Neural progenitor cell (in vitro differentiated cells): ENCODE results near the gene MDN1. TPM values are rescaled to one million over a fixed set of nuclear protein-coding genes. Genes with fewer than 3 reads are reported as not detected.
"Not testable (repeated sequence)": the region's sequence is repeated elsewhere in the genome, so short reads cannot be mapped to it uniquely, and the experiment has no call there.

ENCODE experiments used
- DNase-seq: peaks from one replicate; pipeline ENCODE4 v3.0.0-alpha.2; 2016; ENCODE audit warnings: low spot score
- H2AFZ ChIP-seq: fragments of 200-600 bp; sonication (generic); replicated peaks from 2 replicates; pipeline ENCODE4 v1.6.1; 2016; ENCODE audit warnings: antibody characterized with exemption
- H3F3A ChIP-seq: fragments of 200-600 bp; sonication (generic); 2 replicates; pipeline ENCODE4 v1.6.1; 2016; ENCODE audit warnings: antibody characterized with exemption, low read depth
- H3K27ac ChIP-seq: fragments of 200-600 bp; sonication (generic); 2 replicates; pipeline ENCODE4 v1.5.1; 2016; ENCODE audit warnings: mild to moderate bottlenecking
- H3K27me3 ChIP-seq: fragments of 200-600 bp; sonication (generic); 2 replicates; pipeline ENCODE4 v1.6.1; 2016; ENCODE audit warnings: mild to moderate bottlenecking, moderate library complexity
- H3K36me3 ChIP-seq: fragments of 200-600 bp; sonication (generic); 2 replicates; pipeline ENCODE4 v1.5.1; 2016
- H3K4me1 ChIP-seq: fragments of 200-600 bp; sonication (generic); 2 replicates; pipeline ENCODE4 v1.6.1; 2016; ENCODE audit warnings: mixed run types
- H3K4me2 ChIP-seq: fragments of 200-600 bp; sonication (generic); 2 replicates; pipeline ENCODE4 v1.6.1; 2016
- H3K4me3 ChIP-seq: fragments of 200-600 bp; sonication (generic); 2 replicates; pipeline ENCODE4 v1.5.1; 2016
- H3K79me2 ChIP-seq: fragments of 200-600 bp; sonication (generic); 2 replicates; pipeline ENCODE4 v1.6.1; 2016; ENCODE audit warnings: low read depth
- H3K9ac ChIP-seq: fragments of 200-600 bp; sonication (generic); 2 replicates; pipeline ENCODE4 v1.6.1; 2016
- H3K9me3 ChIP-seq: fragments of 200-600 bp; sonication (generic); 2 replicates; pipeline ENCODE4 v1.5.1; 2016; ENCODE audit warnings: low read depth
- H4K20me1 ChIP-seq: fragments of 200-600 bp; sonication (generic); 2 replicates; pipeline ENCODE4 v1.6.1; 2016; ENCODE audit warnings: low read depth
- H3K27ac Mint-ChIP-seq: 3 replicates; pipeline ENCODE4 v1.8.0; 2021; ENCODE audit warnings: mixed read lengths
- H3K27me3 Mint-ChIP-seq: 2 replicates; pipeline ENCODE4 v1.8.0; 2022; ENCODE audit warnings: low read depth, mild to moderate bottlenecking, inconsistent platforms, moderate library complexity, mixed read lengths; ENCODE audit not compliant: insufficient read depth
- H3K36me3 Mint-ChIP-seq: 3 replicates; pipeline ENCODE4 v1.8.0; 2021; ENCODE audit warnings: mixed read lengths
- H3K4me1 Mint-ChIP-seq: 3 replicates; pipeline ENCODE4 v1.8.0; 2021; ENCODE audit warnings: mixed read lengths
- H3K4me3 Mint-ChIP-seq: 3 replicates; pipeline ENCODE4 v1.8.0; 2021; ENCODE audit warnings: mild to moderate bottlenecking, moderate library complexity, mixed read lengths
- H3K9me3 Mint-ChIP-seq: 3 replicates; pipeline ENCODE4 v1.8.0; 2020; ENCODE audit warnings: mixed read lengths
- EZH2 ChIP-seq: fragments of 200-600 bp; sonication (generic); IDR thresholded peaks from 2 replicates; pipeline ENCODE4 v1.6.1; 2017; ENCODE audit warnings: antibody characterized with exemption, mild to moderate bottlenecking, moderate library complexity
- EZH2phosphoT487 ChIP-seq: fragments of 200-600 bp; sonication (generic); IDR thresholded peaks from 2 replicates; pipeline ENCODE4 v1.6.1; 2017; ENCODE audit warnings: antibody characterized with exemption
- total RNA-seq: library from RNA; depleted of rRNA; stranded (reverse); fragments of >200 nt; gene quantifications from 2 replicates; pipeline ENCODE4 v1.2.3, GENCODE V29; 2015; ENCODE audit warnings: low replicate concordance
- TF ChIP-seq, protein P1 (sequence below): fragments of 200-600 bp; sonication (generic); IDR thresholded peaks from 2 replicates; pipeline ENCODE4 v1.5.1; 2017; ENCODE audit warnings: antibody characterized with exemption, mild to moderate bottlenecking

MDN1 gene
- total RNA-seq, 1 donor from 2014 or later, result 40.7 TPM

GRCh38 chr6:89745096-89745495 is 74.5 kb downstream of the MDN1 start:
- DNase-seq, result no peak
- Histone ChIP-seq H3K27me3 (no peaks in the 10 kb centered on the region), H2AFZ (no peak overlapping the region), H4K20me1 (no peaks in the 10 kb centered on the region), H3K9me3 (no peaks in the 10 kb centered on the region), H3K4me2 (no peak overlapping the region), H3K9ac (no peak overlapping the region), H3K4me3 (no peak overlapping the region), H3K4me1 (no peaks in the 10 kb centered on the region), H3K27ac (no peak overlapping the region), H3F3A (no peaks in the 10 kb centered on the region), H3K36me3 (peaks cover 6% of the 10 kb centered on the region), H3K79me2 (no peaks in the 10 kb centered on the region)
- Mint-ChIP-seq H3K4me1 (no peaks in the 10 kb centered on the region), H3K36me3 (peaks cover 38% of the 10 kb centered on the region), H3K4me3 (no peak overlapping the region), H3K27ac (no peak overlapping the region), H3K9me3 (no peaks in the 10 kb centered on the region), H3K27me3 (peaks cover 4% of the 10 kb centered on the region)
- TF ChIP-seq, protein P1, sequence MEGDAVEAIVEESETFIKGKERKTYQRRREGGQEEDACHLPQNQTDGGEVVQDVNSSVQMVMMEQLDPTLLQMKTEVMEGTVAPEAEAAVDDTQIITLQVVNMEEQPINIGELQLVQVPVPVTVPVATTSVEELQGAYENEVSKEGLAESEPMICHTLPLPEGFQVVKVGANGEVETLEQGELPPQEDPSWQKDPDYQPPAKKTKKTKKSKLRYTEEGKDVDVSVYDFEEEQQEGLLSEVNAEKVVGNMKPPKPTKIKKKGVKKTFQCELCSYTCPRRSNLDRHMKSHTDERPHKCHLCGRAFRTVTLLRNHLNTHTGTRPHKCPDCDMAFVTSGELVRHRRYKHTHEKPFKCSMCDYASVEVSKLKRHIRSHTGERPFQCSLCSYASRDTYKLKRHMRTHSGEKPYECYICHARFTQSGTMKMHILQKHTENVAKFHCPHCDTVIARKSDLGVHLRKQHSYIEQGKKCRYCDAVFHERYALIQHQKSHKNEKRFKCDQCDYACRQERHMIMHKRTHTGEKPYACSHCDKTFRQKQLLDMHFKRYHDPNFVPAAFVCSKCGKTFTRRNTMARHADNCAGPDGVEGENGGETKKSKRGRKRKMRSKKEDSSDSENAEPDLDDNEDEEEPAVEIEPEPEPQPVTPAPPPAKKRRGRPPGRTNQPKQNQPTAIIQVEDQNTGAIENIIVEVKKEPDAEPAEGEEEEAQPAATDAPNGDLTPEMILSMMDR, result no peak
- TF ChIP-seq EZH2phosphoT487 (no peak), EZH2 (no peak)

DNA sequence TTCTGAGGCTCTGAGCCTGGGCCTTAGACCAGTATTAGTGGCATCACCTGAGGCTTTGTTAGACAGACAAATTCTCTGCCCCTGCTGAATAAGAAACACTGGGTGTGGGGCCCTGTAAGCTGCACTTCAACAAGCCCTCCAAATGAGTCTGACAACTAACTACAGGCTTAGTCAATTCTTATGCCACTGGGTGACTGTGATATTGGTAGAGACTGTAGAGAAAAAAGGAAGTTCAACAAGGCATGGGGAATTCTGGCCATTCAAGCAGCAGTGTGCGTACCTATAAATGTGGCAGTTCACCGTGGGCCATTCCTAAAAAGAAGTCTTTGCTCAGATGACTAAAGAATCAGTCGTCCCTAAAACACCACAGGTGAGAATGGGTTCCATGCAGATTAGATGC is 82.7 kb downstream of the MDN1 start:
- H3K36me3 ChIP-seq, result peaks cover 18% of the 10 kb centered on the region
- H3K27me3 ChIP-seq, result no peaks in the 10 kb centered on the region
- Mint-ChIP-seq H3K4me1 (no peaks in the 10 kb centered on the region), H3K4me3 (no peak overlapping the region), H3K9me3 (no peaks in the 10 kb centered on the region), H3K36me3 (peaks cover 25% of the 10 kb centered on the region), H3K27ac (no peak overlapping the region), H3K27me3 (peaks cover 2% of the 10 kb centered on the region)
- H3K27ac ChIP-seq, result no peak overlapping the region
- TF ChIP-seq EZH2, result no peak
- H4K20me1 ChIP-seq, result no peaks in the 10 kb centered on the region
- DNase-seq, result no peak
- H3K4me2 ChIP-seq, result no peak overlapping the region
- H3F3A ChIP-seq, result no peaks in the 10 kb centered on the region
- no peak overlapping the region for H3K4me3 ChIP-seq
- no peaks in the 10 kb centered on the region for H3K79me2 ChIP-seq
- H3K9ac ChIP-seq, result no peak overlapping the region
- H2AFZ ChIP-seq, result no peak overlapping the region
- H3K9me3 ChIP-seq, result no peaks in the 10 kb centered on the region
- H3K4me1 ChIP-seq, result no peaks in the 10 kb centered on the region

DNA sequence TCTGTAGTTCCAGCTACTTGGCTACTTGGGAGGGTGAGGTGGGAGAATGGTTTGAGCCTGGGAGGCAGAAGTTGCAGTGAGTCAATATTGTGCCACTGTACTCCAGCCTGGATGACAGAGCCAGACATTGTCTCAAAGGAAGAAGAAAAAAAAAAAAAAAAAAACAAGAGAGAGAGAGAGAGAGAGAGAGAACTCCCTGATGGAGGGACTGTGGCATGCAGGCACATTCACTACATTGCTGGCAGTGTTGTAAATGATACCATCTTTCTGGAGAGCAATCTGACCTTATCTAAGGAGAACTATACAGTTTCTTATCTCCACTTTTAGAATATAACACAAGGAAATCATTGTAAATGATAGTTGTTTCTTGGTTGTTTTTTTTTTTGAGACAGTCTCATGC is 85.1 kb downstream of the MDN1 start:
- Mint-ChIP-seq H3K9me3 (no peaks in the 10 kb centered on the region), H3K27ac (no peak overlapping the region), H3K4me3 (no peak overlapping the region), H3K4me1 (no peaks in the 10 kb centered on the region), H3K36me3 (peaks cover 30% of the 10 kb centered on the region), H3K27me3 (peaks cover 2% of the 10 kb centered on the region)
- Histone ChIP-seq H3K27me3 (no peaks in the 10 kb centered on the region), H3K9ac (no peak overlapping the region), H3K4me3 (no peak overlapping the region), H3K27ac (no peak overlapping the region), H3K79me2 (no peaks in the 10 kb centered on the region), H3K4me2 (no peak overlapping the region), H3K36me3 (peaks cover 7% of the 10 kb centered on the region), H3K9me3 (no peaks in the 10 kb centered on the region), H4K20me1 (no peaks in the 10 kb centered on the region), H2AFZ (no peak overlapping the region), H3K4me1 (no peaks in the 10 kb centered on the region), H3F3A (no peaks in the 10 kb centered on the region)
- DNase-seq, result no peak
- TF ChIP-seq EZH2 (no peak), EZH2phosphoT487 (no peak)
- TF ChIP-seq, protein P1, result no peak

GRCh38 chr6:89731924-89732567 is 87.5 kb downstream of the MDN1 start:
- H2AFZ ChIP-seq, result no peak overlapping the region
- H3K36me3 ChIP-seq, result peaks cover 6% of the 10 kb centered on the region
- H3K4me1 Mint-ChIP-seq, result no peaks in the 10 kb centered on the region

GRCh38 chr6:89731262-89731661 is 88.3 kb downstream of the MDN1 start:
- not testable (repeated sequence) for H3K9ac ChIP-seq, H3K27ac ChIP-seq, H3K4me3 ChIP-seq, H3K9me3 Mint-ChIP-seq, H4K20me1 ChIP-seq, H2AFZ ChIP-seq, H3K36me3 ChIP-seq, H3K9me3 ChIP-seq, H3K4me3 Mint-ChIP-seq, H3K4me1 Mint-ChIP-seq, H3K4me2 ChIP-seq, H3K79me2 ChIP-seq, H3F3A ChIP-seq, DNase-seq, H3K27ac Mint-ChIP-seq, H3K27me3 Mint-ChIP-seq, H3K4me1 ChIP-seq, H3K27me3 ChIP-seq
- peaks cover 35% of the 10 kb centered on the region for H3K36me3 Mint-ChIP-seq

More at GRCh38 chr6:89731924-89732567, 87.5 kb downstream of the MDN1 start:
- H3F3A ChIP-seq, result no peaks in the 10 kb centered on the region
- H4K20me1 ChIP-seq, result no peaks in the 10 kb centered on the region
- no peak overlapping the region for H3K4me3 ChIP-seq
- no peak overlapping the region for H3K9ac ChIP-seq
- H3K27me3 Mint-ChIP-seq, result no peaks in the 10 kb centered on the region
- H3K4me3 Mint-ChIP-seq, result no peak overlapping the region
- no peak overlapping the region for H3K27ac Mint-ChIP-seq
- H3K9me3 ChIP-seq, result no peaks in the 10 kb centered on the region
- no peaks in the 10 kb centered on the region for H3K79me2 ChIP-seq
- no peak overlapping the region for H3K27ac ChIP-seq
- no peaks in the 10 kb centered on the region for H3K9me3 Mint-ChIP-seq
- peaks cover 33% of the 10 kb centered on the region for H3K36me3 Mint-ChIP-seq
- no peaks in the 10 kb centered on the region for H3K27me3 ChIP-seq
- H3K4me1 ChIP-seq, result no peaks in the 10 kb centered on the region
- TF ChIP-seq EZH2phosphoT487 (no peak), EZH2 (no peak)
- TF ChIP-seq, protein P1, result no peak
- DNase-seq, result no peak
- H3K4me2 ChIP-seq, result no peak overlapping the region
